Left hindlimb (tissue), 1 donor: ENCODE measurements around the gene TMEM203.
A peak's percentile ranks its signal among the peaks of the same experiment; 100 is the strongest.

ENCODE experiments used
- DNase-seq: peaks from one replicate; pipeline ENCODE4 v3.0.0-alpha.2; 2018

Gene TMEM203

GRCh38 chr9:137228968-137229896 is 23.8 kb upstream of the TMEM203 start:
- DNase-seq = no peak

DNA sequence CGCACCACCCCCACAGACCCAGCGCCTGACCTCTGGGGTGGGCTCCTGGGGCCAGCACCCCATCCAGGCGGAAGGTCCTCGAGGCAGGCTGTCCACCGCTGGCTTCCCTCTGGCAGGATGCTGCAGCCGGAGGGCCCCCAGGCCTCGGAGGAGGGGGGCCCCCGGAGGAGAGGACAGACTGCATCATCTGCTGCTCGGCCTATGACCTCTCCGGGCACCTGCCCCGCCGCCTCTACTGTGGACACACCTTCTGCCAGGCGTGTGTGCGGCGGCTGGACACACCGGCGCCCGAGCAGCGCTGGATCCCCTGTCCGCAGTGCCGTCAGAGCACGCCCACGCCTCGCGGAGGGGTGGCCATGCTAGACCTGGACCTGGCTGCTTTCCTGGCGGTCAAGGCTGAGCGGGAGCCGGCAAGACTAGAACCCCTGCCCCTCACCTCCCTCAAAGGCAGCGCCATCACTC is 23.1 kb upstream of the TMEM203 start:
- no peak for DNase-seq

DNA sequence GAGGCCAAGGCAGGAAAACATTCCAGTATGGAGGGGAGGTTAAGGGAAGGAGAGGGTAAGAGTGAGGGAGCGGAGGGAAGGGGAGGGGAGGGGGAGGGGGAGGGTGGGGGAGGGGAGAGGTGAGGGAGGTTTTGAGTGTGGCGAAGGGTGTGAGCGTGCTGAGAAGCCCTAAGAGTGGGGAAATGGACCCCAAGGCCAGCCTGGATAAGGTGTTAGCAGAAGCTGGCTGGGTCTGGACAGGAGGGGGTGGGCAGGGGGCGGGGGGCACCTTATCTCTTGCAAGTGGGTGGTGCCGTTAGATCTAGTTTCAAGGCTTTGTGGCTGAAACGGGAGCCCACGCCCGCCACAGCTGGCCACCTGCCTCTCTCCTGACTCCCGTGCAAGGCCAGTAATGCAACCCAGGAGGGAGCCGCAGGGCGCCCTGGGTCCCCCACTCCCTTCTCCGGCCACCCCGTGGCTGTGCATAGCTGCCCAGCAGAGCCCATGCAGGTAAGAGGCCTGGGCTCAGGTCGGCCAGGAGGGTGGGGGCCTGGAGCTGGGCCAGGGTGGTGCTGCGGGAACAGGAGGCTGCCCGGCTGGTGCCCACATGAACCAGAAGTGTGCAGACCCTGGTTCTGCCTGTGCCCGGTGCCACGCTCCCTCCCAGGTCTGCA is 22.5 kb upstream of the TMEM203 start:
- DNase-seq = no peak

DNA sequence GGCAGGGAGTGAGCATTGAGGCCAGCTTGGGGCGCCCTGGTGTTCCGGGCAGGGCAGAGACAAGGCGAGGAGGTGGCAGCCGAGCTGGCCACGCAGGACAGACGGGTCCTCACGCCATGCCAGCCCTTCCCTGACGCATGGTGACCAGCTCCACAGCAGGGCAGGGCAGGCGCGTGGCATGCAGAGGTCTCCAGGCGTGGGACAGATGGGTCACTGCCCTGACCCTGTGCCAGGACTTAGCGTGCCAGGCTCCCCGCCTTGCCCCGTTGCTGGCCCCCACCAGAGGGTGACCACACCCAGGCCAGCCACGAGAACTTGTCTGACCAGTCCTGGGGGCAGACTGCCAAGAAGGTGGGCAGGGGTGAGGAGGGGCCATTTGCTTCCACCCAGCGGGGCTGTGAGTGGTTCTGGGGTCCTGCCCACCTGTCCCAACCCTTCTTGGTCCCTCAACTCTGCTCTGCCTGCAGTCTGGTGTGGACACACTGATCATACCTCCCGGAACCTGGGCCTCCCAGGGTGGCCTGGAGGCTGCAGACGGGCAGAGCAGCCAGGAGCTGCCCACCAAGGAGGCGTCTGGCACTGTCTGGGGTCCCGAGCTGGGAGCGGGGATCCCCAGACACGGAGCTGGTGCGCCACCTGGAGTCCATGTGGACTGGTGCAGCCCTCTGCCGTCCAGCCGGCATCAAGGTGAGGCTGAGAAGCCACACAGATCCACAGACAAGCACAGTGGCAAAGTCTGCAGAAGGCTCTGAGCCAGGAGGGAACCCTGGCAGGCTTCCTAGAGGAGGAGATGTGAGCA is 21.8 kb upstream of the TMEM203 start, which contains the start of gene RNF224:
RNF224 (plus strand) TSS at position 449 of the 799 bp plus-strand sequence. CDS start 834 bp downstream, outside the sequence.
- DNase-seq = peak; percentile 80

GRCh38 chr9:137226338-137227053 is 21.0 kb upstream of the TMEM203 start:
- no peak for DNase-seq

- no peak for DNase-seq
These were observed 20.4 kb upstream of the TMEM203 start for GRCh38 chr9:137225699-137226331.

DNA sequence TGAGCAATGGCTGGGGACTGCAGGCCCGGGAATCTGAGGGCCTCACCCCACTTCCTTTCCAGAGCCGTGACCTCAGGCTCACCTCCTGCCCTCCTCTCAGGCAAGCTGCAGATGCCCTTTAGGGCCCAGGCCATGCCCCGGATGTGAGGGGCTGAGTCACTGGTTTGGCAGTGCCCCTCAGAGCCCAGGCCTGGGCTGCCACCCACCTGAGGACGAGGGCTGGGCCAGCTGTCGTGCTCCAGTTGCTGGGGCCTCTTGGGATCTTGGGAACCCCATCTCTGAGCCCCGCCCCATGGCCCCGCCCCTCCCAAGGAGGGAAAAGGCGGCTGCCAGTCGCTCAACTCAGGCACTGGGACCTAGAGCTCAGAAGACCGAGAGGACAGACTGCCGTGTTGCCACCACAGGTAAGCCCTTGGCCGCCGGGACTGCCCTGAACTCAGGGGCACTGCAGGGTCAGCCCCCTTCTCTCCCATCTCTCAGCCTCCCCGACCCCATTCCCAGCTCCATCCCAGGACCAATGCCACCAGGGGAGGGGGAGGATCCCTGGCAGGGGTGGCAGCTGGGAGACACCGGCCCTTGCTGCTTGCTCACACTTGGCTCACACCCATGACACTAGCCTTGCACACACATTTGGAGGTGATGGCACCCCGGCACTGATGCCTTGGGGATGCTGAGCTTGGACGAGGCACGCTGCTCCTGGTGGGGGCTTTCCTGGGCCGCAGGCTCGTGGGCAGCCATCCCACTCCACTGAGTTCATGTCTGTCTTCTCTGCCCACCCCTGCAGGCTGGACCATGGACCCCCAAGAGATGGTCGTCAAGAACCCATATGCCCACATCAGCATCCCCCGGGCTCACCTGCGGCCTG is 19.6 kb upstream of the TMEM203 start, which contains the start of gene CYSRT1:
CYSRT1 (plus strand) TSS at position 345 of the 865 bp plus-strand sequence; CDS start at position 793, 448 bp downstream.
- DNase-seq = no peak

- peak; percentile 98 for DNase-seq
These were observed 17.9 kb upstream of the TMEM203 start for GRCh38 chr9:137223078-137223970.

DNA sequence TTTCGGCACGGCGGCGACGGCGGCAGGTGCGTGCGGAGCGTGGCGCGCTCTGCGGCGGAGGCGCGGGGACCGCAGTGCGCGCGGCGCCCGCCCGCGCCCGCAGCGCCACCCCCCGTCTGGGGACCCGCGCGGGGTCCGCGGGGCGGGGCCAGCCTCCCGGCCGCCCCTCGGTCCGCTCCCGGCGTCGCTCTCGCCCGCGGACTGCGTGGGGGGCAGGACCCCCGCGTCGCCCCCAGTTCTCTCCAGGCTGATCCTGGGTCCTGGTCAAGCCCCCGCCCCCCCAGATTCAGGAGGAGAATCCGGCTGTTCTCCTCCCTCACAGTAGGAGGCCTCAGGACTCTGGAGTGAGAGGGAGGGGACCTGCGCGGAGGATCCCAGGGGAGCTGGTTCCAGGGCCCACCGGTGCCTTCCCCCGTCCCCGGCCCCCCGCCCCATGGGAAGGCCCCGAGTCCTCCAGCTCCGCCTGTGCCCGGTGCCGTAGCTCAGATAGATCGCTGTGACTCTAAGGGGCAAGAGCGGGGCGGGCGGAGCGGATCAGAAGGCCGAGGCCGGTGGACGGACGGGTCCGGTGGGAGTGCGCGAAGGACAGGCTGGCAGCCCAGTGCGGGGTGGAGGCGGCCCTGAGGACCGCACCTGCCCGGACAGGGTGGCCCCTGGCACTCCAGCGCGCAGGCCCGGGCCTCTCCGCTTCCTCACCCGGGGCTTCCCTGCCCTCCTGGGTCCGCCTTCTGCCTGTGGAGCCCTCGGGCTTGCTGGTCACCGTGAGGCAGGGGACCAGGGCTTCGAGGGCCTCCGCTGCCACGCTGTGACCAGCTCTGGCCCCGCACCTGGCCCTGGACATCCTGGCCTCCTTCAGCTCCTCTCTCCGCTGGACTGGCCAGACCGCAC is 17.0 kb upstream of the TMEM203 start, which contains the start of gene RNF208:
RNF208 (minus strand) TSS at position 51 of the 888 bp plus-strand sequence. CDS start 1,028 bp downstream, outside the sequence.
- no peak for DNase-seq

DNA sequence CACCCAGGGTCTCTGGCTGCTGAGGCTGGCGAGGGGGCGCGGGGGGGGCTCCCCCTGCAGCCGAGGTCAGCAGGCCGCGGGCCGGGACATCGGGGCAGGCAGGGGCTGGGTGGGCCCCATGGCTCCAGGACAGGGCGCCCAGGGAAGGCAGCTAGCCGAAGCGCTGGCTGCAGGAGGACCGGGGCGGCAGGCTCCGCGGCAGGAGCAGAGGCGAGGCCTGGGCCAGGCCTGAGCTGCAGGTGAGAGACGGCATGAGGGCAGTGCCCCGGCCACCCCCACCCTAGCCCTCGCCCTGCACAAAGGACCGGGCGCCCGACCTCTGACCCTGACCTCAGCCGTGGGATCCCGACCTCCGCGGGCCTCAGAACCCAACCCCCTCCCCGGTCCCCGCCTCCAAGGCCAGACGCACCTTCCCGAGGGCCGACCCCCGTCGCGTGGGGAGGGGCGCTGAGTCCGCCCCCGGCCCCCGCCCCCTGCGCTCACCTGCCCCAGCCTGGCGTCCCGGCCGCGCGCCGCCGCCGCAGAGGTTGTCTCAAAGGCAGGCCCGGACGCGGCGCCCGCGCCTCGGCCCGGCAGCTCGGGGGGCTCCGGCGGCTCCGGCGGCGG is 16.2 kb upstream of the TMEM203 start:
- DNase-seq = no peak

DNA sequence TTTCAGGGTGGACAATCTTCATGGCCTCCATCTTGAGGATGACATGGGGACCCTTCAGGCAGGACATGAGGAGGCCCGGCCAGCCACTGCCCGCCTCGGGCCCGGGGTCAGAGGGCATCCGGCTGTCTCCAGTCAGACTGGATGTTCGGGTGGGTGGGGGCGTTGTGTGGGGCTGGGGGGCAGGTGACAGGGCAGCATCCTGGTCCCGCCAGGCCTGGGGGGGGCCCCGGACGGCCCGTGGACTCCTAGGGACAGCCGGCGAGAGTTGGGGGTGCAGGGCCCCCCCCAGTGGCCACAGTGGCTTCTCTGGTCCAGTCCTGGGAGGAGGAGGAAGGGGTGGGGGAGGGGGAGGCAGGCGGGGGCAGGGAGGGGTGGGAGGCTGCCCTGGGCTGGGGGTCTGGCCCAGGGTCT is 15.7 kb upstream of the TMEM203 start:
- no peak for DNase-seq

GRCh38 chr9:137220317-137221094 is 15.1 kb upstream of the TMEM203 start:
- no peak for DNase-seq

- no peak for DNase-seq
These were observed 14.4 kb upstream of the TMEM203 start for GRCh38 chr9:137219757-137220316.

DNA sequence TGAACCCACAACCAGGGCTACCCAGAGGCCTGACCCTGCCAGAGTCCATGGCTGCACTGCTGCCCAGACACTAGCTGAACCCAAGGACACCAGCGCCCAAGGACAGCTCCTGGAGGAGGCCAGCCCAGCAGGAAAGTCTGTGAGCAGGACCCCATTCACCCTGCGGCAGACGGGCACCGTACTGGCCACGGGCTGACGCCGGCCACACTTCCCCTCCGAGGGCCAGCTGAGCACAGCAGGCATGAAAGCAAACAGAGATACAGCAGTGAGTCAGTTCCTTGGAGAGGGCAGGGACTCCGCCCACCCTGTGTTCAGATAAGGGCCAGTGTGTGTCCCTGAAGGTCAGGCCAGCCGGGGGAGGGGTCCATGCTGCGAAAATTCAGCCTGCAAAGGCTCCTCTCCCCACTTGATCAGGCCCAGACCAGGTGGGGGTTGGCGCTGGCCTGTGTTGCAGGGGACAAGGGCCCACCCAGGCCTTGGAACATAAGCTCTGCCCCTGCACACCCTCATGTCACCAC is 13.4 kb upstream of the TMEM203 start:
- no peak for DNase-seq

DNA sequence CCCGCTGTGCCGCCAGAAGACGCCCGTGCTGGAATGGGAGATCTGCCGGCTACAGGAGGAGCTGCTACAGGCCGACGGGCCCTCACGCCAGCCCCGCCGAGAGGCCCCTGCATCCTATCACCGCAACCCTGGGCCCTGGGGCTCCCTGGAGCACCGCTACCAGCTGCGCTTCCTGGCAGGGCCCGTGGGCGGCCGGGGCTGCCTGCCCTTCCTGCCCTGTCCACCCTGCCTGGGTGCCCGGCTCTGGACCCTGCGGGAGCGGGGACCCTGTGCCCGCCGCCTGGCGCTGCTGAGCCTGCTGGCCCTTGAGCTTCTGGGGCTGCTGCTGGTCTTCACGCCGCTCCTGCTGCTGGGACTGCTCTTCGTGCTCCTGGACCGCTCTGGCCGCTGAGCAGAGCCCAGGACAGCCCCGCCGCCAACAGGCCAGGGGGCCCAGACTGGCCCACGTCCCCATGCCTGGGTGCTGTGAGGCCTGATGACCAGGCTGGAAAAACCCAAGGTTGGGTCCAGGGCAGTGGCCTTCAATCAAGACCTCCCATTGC is 12.8 kb upstream of the TMEM203 start:
- no peak for DNase-seq
